GM12865 (cell line): Measurements from ENCODE around the gene GPX1.
"Not testable (repeated sequence)": the region's sequence is repeated elsewhere in the genome, so short reads cannot be mapped to it uniquely, and the experiment has no call there.

ENCODE experiments used
- DNase-seq: peaks from one replicate; pipeline ENCODE4 v3.0.0; 2010; ENCODE audit warnings: low read depth
- H3K4me3 ChIP-seq: 2 replicates; pipeline ENCODE4 v1.5.1; 2011; ENCODE audit warnings: mild to moderate bottlenecking, low read depth, low read length, control low read depth
- TF ChIP-seq, protein P1 (sequence below): IDR thresholded peaks from 2 replicates; pipeline ENCODE4 v1.5.1; 2011; ENCODE audit warnings: low read length, control low read depth, low read depth, inconsistent platforms; ENCODE audit not compliant: insufficient read depth; ENCODE audit errors: missing control alignments

GPX1 gene

DNA sequence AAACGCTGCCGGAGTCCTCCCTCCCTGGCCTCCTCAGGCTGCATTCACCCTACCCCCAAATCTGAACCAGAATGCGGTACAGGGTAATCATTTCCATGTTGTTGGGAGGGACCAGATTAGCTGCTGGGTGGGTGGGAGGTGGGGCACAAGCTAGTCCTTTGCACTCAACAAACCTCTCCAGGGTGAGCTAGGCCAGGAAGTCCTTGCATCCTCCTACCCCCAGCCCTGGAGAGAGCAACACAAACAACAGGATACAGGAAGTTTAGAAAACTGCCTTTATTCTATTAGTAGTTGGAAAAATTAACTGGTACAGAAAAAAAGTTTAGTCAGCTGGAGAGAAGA lies 702 bp upstream of the GPX1 start:
- peak overlapping the region; percentile 78 for H3K4me3 ChIP-seq
- DNase-seq, result no peak
- TF ChIP-seq, protein P1, sequence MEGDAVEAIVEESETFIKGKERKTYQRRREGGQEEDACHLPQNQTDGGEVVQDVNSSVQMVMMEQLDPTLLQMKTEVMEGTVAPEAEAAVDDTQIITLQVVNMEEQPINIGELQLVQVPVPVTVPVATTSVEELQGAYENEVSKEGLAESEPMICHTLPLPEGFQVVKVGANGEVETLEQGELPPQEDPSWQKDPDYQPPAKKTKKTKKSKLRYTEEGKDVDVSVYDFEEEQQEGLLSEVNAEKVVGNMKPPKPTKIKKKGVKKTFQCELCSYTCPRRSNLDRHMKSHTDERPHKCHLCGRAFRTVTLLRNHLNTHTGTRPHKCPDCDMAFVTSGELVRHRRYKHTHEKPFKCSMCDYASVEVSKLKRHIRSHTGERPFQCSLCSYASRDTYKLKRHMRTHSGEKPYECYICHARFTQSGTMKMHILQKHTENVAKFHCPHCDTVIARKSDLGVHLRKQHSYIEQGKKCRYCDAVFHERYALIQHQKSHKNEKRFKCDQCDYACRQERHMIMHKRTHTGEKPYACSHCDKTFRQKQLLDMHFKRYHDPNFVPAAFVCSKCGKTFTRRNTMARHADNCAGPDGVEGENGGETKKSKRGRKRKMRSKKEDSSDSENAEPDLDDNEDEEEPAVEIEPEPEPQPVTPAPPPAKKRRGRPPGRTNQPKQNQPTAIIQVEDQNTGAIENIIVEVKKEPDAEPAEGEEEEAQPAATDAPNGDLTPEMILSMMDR, result no peak

DNA sequence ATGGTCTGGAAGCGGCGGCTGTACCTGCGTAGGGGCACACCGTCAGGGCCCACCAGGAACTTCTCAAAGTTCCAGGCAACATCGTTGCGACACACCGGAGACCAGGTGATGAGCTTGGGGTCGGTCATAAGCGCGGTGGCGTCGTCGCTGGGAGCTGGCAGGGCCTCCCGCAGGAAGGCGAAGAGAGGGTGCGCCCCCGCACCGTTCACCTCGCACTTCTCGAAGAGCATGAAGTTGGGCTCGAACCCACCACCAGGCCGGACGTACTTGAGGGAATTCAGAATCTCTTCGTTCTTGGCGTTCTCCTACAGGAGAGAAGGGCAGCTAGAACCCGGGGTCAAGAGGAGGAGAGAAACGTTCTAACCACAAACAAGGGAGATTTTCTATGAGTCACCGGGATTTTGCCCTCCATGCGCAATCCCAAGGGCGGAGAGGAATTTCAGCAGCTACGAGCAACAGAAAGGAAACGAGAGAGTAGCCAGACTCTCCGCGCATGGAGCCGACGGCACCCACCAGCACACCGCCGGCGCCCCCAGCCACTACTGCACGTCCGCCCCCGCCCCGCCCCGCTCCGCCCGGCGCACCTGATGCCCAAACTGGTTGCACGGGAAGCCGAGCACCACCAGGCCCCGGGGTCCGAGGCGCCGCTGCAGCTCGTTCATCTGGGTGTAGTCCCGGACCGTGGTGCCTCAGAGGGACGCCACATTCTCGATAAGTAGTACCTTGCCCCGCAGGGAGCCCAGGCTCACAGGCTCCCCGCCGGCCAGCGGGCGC lies 523 bp downstream of the GPX1 start:
- H3K4me3 ChIP-seq, result peak overlapping the region; percentile 78
- peak; percentile 60 for DNase-seq

DNA sequence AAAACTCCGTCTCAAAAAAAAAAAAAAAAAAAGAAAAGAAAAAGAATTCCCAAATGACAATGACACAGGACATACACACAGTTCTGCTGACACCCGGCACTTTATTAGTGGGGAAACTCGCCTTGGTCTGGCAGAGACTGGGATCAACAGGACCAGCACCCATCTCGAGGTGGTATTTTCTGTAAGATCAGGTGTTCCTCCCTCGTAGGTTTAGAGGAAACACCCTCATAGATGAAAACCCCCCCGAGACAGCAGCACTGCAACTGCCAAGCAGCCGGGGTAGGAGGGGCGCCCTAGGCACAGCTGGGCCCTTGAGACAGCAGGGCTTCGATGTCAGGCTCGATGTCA lies 1.1 kb downstream of the GPX1 start:
- H3K4me3 ChIP-seq, result peak overlapping the region; percentile 78
- DNase-seq, result peak; percentile 36

DNA sequence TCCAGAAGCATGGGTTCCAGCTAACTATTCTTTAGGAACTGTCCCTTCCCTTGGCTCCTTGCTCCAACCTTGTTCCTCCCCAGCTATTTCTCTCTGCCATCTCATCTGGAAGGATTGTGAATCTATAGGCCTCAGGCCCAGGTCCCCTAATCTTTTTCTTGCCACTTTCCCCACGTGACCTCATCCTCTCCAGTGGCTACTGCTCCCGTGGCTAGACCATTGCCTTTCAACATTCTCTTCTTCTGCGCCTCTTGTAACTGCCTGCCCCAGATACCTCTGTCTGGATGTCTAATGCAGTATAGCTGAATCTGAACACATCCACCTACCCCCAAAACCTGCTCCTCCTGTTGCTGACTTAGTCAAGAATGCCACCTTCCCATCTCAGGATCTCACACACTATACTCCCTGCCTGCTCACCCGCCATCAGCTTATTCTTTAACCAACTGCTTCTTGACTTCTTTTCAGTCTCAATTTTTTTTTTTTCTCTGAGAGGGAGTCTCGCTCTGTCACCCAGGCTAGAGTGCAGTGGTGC lies 5.2 kb downstream of the GPX1 start:
- no peak for DNase-seq
- TF ChIP-seq, protein P1, result no peak
- no peak overlapping the region for H3K4me3 ChIP-seq

DNA sequence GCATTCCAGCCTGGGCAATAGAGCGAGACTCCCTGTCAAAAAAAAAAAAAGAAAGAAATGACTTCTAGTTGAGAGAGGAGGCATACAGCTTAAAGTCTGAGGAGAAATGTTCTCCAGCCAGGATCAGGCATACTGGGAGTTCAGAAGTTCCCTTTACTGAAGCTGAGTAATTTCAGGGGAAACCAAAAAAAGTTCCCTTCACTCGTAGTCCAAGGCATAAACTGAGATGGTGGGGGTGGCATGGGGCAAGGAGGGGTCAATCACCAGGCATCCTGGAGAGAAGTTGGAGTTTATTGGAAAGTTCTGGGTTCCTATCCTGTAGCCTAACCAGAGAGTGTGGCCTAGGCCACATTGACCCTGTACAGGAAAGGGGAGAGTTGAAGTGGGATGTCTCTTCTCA lies 5.9 kb downstream of the GPX1 start:
- H3K4me3 ChIP-seq, result no peak overlapping the region
- TF ChIP-seq, protein P1, result no peak
- DNase-seq, result no peak

DNA sequence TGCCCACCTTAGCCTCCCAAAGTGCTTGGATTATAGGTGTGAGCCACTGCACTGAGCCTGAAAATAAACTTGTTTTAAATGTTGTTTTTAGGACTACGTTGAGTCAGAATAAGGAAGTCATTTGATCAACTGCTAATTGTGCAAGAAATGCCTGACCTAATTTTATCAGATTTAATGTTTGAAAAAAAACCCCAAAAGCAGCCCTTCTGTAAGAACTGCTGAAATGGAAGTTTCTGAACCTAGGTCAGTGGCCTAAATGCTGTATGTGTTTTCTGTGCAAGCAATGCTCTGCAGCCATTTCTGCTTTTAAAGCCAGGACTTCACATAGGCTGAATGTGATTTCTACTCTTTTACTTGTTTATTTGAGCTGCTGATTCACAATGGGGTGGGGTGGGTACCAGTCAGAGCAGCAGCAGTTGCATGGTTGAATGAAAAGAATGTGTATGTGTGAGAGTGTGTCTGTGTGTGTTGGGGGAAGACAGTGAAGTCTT lies 6.6 kb downstream of the GPX1 start:
- DNase-seq, result peak; percentile 16
- no peak overlapping the region for H3K4me3 ChIP-seq
- TF ChIP-seq, protein P1, result no peak

DNA sequence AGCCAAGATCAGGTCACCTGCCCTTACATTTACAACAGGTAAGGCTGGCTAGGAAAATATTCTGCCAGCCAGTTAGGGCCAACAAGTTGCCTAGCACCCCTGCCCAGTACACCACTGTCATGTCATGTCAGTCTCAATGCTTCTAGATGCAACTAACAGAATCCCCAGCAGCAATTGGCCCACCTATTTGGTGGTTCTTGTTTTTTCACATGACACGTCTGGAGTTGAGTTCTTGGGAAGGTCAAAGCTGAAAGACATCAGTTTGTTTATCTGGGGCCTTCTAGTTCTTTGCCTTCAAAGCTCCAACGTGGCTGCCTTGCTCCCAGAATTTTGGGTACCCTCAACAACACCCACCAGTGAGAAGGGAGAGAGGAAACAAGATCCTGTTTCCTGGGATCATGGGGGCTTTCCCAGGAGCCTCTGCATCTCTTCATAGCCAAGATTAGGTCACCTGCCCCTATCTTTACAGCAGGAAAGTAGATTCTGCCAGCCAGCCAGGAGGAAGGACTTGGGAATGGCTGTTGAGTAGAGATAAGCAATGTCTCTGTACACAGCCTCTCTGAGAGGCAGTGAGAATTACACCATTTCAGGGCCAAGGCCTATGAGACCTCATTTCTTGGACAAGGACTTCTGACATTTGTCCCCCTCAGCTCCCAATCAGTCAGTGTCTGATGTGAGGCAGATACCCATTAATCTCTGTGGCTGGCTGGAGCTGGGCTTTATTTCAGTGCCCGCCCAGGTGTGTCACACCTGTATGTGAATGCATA lies 8.6 kb downstream of the GPX1 start:
- DNase-seq, result no peak
- H3K4me3 ChIP-seq, result no peak overlapping the region
- TF ChIP-seq, protein P1, result no peak

DNA sequence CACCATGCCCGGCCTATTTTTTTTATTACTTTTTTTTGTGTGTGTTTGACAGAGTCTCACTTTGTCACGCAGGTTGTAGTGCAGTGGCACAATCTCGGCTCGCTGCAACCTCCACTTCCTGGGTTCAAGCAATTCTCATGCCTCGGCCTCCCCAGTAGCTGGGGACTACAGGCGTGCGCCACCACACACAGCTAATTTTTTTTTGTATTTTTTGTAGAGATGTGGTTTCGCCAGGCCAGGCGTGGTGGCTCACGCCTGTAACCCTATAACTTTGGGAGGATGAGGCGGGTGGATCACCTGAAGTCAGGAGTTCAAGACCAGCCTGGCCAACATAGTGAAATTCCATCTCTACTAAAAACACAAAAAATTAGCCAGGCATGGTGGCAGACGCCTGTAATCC lies 9.8 kb downstream of the GPX1 start:
- H3K4me3 ChIP-seq, DNase-seq: not testable (repeated sequence)
